ENCODE measurements around the gene ESM1.
A peak's percentile ranks its signal among the peaks of the same experiment; 100 is the strongest.
"Not testable (repeated sequence)": the region's sequence is repeated elsewhere in the genome, so short reads cannot be mapped to it uniquely, and the experiment has no call there.

The ESM1 gene

GRCh38 chr5:54985301-54986268, at the start of gene ESM1:
Gene ESM1, minus strand, starts transcription at chr5:54985593. Its CDS starts 76 bp downstream, at chr5:54985517.
- no peak for DNase-seq (ENCODE audit: low read depth in 2 of 2)

GRCh38 chr5:55033568-55033967, 48.2 kb upstream of the ESM1 start:
- no peak for DNase-seq (ENCODE audit: low read depth in 2 of 2)

GRCh38 chr5:55031492-55031891, 46.1 kb upstream of the ESM1 start:
- DNase-seq (ENCODE audit: low read depth in 2 of 2) = no peak

GRCh38 chr5:55030676-55031369, 45.4 kb upstream of the ESM1 start:
- DNase-seq (ENCODE audit: low read depth in 2 of 2) = no peak

- DNase-seq (ENCODE audit: low read depth in 2 of 2) = no peak
Observed at GRCh38 chr5:55030220-55030619, 44.8 kb upstream of the ESM1 start.

- DNase-seq (ENCODE audit: low read depth in 2 of 2) = no peak
Observed at GRCh38 chr5:55027595-55027994, 42.2 kb upstream of the ESM1 start.

GRCh38 chr5:55022450-55022849, 37.1 kb upstream of the ESM1 start:
- no peak for DNase-seq (ENCODE audit: low read depth in 2 of 2)

- DNase-seq (ENCODE audit: low read depth in 2 of 2) = no peak
Observed at GRCh38 chr5:55021821-55022220, 36.4 kb upstream of the ESM1 start.

- DNase-seq (ENCODE audit: low read depth in 2 of 2) = no peak
Observed at GRCh38 chr5:55021410-55021809, 36.0 kb upstream of the ESM1 start.

GRCh38 chr5:55010149-55010548, 24.8 kb upstream of the ESM1 start:
- DNase-seq (ENCODE audit: low read depth in 2 of 2) = not testable (repeated sequence)

GRCh38 chr5:55004729-55005128, 19.3 kb upstream of the ESM1 start:
- no peak for DNase-seq (ENCODE audit: low read depth in 2 of 2)

GRCh38 chr5:55003432-55004065, 18.2 kb upstream of the ESM1 start:
- no peak for DNase-seq (ENCODE audit: low read depth in 2 of 2)

GRCh38 chr5:55002166-55002565, 16.8 kb upstream of the ESM1 start:
- not testable (repeated sequence) for DNase-seq (ENCODE audit: low read depth in 2 of 2)

GRCh38 chr5:54997081-54997480, 11.7 kb upstream of the ESM1 start:
- DNase-seq (ENCODE audit: low read depth in 2 of 2) = no peak

- no peak for DNase-seq (ENCODE audit: low read depth in 2 of 2)
Observed at GRCh38 chr5:54996466-54996865, 11.1 kb upstream of the ESM1 start.

- no peak for DNase-seq (ENCODE audit: low read depth in 2 of 2)
Observed at GRCh38 chr5:54995168-54995567, 9.8 kb upstream of the ESM1 start.

- DNase-seq (ENCODE audit: low read depth in 2 of 2) = no peak
Observed at GRCh38 chr5:54994628-54995027, 9.2 kb upstream of the ESM1 start.

GRCh38 chr5:54993318-54993717, 7.9 kb upstream of the ESM1 start:
- no peak for DNase-seq (ENCODE audit: low read depth in 2 of 2)

GRCh38 chr5:54991416-54991815, 6.0 kb upstream of the ESM1 start:
- DNase-seq (ENCODE audit: low read depth in 2 of 2) = no peak

- peak; percentile 42 to 52 for DNase-seq (ENCODE audit: low read depth in 2 of 2)
Observed at GRCh38 chr5:54990841-54991258, 5.5 kb upstream of the ESM1 start.

- no peak for DNase-seq (ENCODE audit: low read depth in 2 of 2)
Observed at GRCh38 chr5:54988817-54989216, 3.4 kb upstream of the ESM1 start.

- no peak for DNase-seq (ENCODE audit: low read depth in 2 of 2)
Observed at GRCh38 chr5:54988218-54988617, 2.8 kb upstream of the ESM1 start.
